GM21528 (cell line): ENCODE data around the gene RNLS.

Experiments
- ATAC-seq: cut with Tn5 transposase; IDR thresholded peaks from one replicate; pipeline ENCODE4 v1.9.1; 2021; ENCODE audit warnings: mild to moderate bottlenecking, moderate library complexity; ENCODE audit not compliant: unreplicated experiment, low FRiP score

Gene RNLS

DNA sequence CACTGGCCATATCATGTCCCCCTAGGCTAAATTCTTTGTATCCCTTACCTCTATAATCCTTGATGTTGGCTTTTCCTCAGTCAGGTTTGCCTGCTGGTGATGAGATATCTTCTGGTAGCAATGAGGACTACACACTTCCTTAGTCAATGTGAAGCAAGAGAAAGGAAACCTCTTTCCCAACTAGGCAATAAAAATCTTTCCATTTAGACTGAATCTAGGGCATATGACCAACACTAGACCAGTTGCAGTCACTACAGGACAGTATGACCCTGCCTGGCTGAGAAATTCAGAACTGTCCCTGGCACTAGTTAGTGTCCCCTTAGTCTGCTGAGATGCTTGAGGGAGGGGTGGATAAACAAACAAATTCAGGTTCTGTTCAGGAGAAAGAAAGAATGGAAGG is 142.6 kb downstream of the RNLS start:
- ATAC-seq: no peak

DNA sequence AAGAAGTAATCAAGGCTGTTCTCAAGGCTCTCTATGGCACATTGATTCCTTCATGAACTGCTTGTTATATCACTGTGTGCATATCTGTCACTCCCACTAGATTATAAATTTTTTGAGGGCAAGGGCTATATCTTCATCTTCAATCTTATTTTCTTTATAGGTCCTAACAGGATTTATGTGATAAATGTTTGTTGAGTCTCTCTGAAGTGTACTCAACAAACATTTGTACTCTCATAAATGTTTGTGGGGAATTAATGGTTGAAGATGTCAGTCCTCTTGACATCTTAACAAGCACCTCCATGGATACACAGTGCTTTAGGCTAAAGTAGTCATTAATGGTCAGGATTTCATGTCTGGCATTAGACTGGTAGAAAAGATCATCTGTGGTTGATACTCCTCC is 143.2 kb downstream of the RNLS start:
- no peak for ATAC-seq

DNA sequence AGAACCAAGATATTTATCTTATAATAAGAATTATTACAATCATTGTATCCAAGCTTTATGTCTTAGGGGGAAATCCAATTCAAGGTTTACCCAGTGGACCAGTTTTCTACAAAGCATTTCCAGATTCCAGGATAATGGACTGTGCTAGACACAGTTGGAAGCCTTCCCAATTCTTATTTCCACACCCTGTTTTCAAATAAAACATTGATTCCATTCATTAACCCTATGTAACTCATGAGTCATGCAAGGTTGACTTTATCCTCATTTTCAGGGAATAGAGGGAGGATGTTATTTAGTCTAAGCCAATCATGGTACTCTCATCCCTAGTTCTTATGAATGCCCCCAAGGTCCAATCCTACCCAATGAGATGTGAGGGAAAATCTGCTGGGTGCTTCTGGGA is 145.7 kb downstream of the RNLS start:
- no peak for ATAC-seq

DNA sequence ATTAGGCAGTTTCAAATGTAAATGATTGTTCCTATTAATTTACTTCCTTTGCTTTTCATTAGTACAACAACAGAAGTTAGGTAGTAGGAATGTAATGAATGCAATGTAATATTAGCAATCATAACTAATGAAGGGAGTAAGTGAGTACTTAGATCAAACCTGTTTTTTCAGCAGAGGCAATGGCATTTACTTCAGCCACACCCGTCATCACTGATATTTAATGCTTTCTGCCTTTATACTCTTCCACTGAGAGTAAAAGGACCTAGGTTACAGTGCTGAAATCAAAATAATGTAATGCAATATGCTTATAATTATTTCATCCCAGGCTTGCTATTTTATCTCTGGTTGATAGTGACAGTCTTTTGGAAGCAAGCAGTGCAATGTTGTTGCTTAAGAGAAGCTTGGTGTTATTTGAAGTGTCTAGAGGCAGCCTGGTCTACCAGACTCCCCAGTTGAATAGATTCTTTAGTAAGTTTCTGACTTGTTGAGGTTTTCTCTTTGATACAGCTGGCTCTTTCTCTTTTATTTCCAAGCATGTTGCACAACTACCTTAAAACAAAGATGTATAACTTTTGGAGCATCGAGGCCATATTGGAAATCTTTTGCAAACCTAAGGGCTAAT is 149.4 kb downstream of the RNLS start:
- ATAC-seq: no peak

DNA sequence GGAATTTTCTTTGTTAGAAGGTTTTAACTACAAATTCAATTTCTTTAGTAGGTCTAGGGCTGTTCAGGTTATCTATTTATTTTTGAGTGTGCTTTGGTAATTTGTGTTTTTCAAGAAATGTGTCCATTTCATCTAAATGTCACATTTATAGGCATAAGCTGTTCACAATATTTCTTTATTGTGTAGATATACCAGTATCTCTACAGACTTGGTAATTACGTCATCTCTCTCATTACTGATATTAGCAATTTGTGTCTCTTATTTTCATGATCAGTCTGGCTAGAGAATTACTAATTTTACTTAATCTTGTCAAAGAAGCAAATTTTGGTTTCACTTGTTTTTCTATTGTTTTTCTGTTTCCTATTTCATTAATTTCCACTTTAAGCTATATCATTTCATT is 152.0 kb downstream of the RNLS start:
- ATAC-seq: no peak

DNA sequence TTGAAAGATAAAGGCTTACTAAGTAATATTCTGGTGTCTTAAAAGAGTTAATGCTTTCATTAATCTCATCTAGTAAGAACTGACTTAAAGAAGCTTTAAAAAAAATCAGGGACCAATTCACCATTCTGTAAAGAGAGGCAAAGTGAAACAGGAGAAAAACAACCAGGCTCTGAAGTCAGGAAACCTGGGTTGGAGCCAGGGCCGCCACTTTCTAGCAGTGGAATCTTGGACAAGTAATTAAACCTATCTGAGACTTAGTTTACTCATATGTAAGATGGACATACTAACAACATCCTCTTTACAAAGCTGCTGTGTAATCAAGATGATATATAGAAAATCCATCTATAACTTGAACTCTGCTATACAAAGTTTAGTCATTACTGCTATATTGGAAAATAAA is 154.1 kb downstream of the RNLS start:
- ATAC-seq: no peak

DNA sequence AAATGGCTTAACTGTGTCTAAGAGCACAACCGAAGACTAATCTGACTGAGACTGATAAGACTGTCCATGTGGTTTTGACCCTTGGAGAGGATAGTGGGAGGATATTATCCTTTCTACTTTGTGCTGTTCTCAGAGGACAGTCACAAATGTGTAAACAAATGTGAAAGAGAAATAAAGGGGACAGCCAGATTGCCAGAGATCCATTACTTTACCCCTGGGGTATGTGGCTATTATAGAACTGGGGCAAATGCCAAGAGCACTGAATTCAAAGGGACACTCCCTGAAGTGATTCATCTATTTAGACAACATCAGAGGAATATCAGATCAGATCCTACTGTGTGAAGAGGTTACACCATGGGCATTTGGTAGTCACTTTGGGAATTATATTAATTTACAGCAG is 154.7 kb downstream of the RNLS start:
- ATAC-seq: no peak

DNA sequence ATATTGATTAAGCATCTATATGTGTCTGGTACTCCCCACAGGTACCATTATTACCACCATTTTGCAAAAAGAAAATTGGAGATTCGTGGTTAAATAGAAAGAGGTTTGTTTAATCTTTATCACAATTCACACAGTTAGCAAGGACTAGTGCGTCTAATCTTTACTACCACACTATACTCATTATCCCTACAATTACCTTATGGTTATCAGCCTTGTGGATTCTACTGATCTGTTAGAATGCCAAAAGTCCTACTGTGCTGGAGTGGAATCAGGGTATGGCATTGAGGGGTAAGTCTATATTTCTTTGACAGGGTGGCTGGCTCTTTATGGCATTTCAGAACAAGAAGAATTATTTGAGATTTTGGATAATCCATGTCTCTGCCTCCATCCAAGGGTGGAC is 156.1 kb downstream of the RNLS start:
- no peak for ATAC-seq

DNA sequence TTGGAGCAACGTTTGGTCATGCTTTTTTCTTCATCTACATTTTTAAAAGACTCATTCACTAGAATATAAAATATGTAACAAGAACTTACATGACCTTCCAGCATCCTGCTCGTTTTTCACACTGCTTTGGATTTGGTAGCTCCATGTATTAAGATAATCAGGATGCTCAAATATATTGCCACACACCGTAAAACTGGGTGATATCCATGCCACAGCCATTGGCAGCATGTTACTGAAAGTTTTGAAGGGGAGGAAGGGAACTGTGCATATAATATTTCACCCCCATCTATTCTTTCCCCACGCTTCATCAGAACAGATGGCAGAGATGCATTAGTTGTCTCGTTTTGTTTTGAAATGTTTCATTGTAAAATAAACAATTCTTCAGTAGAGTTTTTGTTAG is 158.2 kb downstream of the RNLS start:
- ATAC-seq: no peak

DNA sequence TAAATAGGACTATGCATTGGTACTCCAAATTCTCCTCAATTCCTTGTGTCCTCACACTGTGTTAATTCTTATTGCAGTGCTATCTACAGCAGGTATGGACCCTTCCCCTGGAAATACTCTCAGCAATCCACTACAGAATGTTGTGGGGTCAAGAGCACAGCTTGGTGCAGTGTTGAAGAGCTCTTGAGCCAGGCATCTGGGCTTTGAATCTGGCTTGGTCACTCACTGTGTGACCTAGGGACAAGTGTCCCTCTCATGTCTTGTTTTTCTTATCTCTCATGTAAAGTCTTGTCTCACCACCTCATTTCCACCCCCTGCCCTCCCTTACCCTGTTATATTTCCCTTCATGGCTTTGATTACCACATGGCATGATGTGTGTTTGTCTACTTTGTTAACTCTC is 159.4 kb downstream of the RNLS start:
- ATAC-seq: no peak

DNA sequence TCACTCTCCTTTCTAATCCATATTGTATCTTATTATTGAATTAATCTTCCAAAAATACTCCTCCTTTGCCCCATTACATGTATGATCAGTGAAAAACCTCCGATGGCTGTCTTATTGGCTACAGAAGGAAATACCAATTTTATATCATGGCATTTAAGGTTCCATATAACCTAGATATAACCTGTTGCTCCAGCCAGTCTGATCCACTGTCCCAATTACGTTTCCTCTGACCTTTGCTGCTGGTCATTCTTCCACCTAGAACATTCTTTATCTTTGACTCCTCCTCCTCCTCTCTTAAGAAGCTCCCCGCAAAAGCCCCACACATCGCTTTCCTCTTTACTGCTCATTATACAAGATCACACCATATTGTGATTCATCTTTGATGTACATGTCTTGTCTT is 161.5 kb downstream of the RNLS start:
- no peak for ATAC-seq

DNA sequence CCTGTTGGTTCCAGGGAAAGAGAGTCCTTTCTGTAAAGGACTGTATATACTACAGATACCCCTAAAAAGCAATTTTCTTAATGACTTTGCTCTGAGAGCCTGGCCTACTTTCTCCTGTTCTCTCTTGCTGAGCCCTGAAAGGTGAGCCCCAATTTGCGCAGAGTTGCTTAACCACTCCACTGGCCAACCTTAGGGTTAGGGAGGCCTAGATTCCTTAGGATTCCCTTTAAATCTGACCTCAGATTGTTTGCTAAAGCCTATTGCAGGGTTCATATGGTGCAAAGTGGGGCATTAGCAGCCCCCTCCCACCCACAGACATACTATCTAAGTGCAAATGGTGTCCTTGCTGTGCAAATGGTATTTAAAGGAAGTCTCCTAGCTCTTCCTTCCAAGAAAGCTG is 164.2 kb downstream of the RNLS start:
- no peak for ATAC-seq

DNA sequence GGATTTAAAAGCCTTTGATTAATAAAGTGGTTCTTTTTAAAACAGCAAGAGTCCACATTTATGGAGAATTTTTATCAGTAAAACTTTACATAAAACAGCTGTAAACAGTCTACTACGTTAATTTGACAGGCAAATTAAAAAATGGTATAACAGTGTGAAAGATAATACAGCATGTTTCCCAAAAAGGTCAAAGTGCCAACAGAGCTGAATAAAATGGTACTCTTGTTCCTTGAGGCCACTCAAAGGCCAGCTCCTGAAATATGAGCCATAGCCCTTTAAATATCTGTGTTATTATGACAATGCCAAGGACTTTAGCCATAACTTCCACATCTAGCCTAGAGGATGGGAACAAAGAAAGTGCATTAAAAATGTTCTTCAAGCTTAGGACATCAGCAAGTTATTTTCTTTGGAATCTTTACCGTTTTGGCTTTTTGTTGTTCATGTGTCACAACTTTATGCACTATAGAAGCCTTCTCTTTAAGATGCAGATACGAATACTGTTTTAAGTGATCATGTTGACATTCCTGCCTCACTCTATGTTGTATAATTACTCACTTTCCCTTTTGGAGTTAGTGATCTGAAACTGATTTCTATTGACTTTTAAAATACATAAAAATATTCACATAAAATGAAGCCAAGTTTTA is 165.6 kb downstream of the RNLS start:
- ATAC-seq: no peak

DNA sequence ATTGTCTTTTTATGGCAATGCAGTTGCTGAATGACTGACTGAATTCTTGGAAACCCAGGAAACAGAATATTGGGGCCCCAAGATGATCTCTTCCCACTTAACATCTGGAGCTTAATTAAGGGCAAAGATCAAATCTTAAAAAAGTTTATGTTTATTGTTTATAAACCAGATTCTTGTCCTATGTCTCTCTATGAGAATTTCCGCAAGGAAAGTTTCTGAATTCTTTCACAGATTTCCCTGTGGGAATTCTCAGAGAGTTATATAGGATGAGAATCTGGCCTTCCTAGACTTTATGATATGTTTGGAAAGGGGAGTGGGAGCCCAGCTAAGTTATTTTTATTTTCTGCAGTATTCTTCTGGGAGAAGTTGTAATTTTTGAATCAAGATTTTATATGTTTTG is 166.3 kb downstream of the RNLS start:
- no peak for ATAC-seq

DNA sequence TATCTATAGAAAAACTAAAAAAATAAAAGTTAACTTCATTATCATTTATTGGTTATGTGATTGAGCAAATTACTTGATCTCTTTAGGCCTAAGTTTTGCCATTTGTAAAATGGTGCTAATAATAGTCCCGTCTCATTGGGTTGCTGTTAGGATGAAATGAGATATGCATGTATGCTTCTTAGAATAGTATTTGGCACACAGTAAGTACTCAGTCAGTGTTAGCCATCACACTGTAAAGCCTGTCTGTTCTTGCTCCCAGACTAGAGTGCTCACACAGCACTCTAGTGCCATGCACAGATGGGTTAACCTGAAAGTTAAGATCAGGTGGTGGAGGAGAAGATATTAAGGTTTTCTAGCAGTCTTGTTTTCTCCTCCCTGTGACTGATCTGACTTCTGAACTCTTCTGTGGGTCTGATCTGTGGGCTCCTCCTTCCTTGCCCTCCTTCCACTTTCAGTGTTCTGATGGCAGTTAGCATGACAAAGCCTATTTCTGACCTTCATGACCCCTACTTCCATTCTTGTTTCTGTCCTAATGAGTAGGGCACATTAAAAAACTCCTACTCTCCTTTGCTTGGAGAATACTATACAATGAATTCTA is 167.5 kb downstream of the RNLS start:
- ATAC-seq: no peak

DNA sequence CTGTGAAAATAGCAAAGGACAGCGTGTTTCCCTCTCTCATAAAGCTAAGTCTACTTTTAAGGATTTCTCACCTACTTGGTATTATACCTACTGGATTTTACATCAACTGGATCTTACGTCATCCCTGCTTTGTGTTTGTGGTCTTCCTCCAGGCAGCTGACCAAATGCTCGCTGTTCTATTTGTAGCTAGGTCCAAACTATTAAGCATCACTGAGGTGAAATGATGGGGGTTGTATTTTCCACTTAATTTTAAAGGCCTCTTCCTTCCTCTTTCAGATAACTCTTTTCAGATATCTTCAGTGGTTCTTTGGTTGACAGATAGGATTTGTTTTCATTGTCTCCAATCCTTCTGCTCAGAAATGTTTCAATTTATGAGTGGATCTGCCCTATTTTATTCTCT is 169.7 kb downstream of the RNLS start:
- no peak for ATAC-seq

DNA sequence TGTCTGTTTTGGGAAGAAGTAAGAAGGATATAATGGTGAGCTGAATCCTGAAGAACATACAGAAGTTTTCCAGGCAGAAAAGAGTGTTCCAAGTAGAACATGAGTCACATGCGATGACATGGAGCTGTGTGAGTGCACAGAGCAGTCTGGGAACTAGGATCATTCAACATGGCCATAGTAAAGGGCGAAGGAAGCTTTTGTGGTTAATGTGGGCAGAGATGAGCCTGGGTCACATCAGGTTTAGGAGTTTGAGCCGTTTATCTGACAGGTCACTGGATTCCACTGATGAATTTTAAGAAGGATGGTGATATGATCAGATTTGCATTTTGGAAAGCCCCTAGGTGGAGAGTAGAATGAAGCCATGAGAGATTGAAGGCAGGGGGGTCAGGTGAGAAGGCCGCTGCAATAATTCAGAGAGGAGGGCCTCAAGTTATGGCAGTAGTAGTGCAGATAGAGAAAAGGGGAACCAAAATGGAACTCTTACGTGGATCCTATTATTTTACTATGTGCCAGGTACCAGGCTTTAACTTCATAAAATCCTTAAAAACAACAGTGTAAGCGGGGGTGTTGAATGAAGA is 171.3 kb downstream of the RNLS start:
- no peak for ATAC-seq

DNA sequence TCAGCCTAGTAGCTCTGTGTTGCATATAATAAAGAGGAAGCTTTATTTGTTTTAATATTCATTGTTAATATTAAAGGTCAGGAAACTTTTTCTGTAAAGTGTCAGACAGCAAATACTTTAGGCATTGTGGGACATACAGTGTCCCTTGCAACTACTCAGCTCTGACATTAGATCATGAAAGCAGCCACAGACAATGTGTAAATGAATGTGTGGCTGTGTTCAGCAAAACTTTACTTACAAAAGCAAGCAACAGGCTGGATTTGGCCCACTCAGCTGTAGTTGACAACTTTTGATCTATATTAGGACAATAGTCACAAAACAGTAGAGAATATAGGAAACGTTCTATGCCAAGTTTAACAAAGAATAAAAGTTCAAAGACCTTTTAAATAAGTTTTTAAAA is 173.3 kb downstream of the RNLS start:
- ATAC-seq: no peak

DNA sequence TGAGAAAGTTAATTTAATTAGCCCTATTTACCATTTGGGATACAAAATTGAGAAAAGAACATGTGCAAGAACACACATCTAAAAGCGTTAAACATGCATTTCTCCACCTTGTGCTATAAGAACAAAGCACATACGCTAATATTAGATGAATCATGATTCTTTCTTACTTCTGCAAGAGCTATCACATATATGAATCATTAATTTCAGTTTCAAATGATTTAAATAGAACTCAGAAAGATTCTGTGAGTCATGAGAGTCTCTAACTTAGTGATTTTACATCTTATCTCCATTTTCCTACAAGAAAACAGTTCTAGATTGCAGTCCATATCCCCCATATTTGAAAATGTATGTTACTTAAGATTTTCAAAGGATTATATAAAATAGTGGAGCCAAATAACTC is 173.9 kb downstream of the RNLS start:
- no peak for ATAC-seq

DNA sequence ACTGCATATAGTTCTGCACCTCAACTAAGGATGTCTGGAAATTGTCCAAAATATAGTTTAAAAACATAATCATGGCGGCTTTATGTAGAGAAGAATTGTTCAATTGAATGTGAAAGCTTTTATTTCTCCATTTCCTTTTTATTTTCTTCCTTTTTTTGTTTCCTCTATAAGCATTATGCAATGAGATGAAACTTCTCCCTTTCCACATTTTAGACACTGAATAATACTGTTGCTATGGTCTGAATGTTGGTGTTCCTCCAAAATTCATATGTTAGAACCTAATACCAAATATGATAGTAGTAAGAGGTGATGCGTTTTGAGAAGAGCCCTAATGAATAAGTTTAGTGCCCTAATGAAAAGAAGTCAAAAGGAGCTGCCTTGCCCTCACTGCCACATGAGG is 175.0 kb downstream of the RNLS start:
- no peak for ATAC-seq

DNA sequence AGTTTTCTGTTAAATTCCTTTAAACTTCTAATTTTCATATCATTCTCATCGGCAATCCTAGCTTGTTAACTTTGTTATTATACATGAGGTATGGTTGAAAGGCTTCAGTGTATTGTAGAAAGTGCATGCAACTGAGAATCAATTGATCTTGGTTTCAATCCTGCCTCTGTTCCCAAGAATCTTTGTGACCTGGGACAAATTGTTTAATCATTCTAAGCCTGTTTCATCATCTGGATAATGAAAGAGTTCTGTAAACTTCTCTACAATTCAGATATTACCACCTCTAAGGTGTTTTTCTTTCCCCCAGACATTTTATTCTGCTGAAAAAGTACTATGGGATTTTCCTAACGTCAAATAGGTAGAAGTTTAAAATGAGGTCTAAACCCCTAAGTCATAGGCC is 179.0 kb downstream of the RNLS start:
- ATAC-seq: no peak
